GM21723 (cell line): ENCODE data around the gene PDIA4.
"Not testable (repeated sequence)": the region's sequence is repeated elsewhere in the genome, so short reads cannot be mapped to it uniquely, and the experiment has no call there.

Experiments
- ATAC-seq: cut with Tn5 transposase; IDR thresholded peaks from one replicate; pipeline ENCODE4 v1.9.1; 2021; ENCODE audit warnings: mild to moderate bottlenecking, moderate library complexity; ENCODE audit not compliant: unreplicated experiment

Gene PDIA4

DNA sequence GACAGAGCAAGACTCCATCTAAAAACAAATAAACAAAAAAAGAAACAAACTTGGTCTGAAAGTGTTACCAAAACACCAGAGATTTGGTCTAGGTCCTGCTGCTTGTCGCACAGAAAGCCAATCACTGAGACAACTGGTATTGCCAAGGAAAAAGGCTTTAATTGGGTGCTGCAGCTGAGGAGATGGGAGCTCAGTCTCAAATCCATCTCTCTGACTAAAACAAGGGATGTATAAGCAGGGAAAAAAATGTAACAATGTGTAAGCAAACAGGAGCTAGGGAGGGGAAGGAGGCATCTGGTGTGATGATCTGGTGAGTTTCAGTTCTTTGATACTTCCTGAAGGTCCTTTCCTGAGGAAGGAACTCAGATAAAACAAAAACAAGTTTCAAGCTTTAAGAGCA is 8.4 kb upstream of the PDIA4 start:
- no peak for ATAC-seq

GRCh38 chr7:149031353-149031910 is 3.1 kb upstream of the PDIA4 start:
- no peak for ATAC-seq

DNA sequence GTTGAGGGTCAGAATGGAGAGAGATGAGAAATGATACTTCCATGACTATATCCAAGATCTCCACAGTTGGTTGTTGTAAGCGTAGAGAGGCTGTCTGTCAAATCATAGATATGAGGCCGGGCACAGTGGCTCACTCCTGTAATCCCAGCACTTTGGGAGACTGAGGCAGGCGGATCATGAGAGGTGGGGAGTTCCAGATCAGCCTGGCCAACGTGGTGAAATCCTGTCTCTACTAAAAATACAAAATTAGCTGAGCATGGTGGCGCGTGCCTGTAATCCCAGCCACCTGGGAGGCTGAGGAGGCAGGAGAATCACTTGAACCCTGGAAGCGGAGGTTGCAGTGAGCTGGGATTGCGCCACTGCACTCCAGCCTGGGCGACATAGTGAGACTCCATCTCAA is 2.1 kb upstream of the PDIA4 start:
- not testable (repeated sequence) for ATAC-seq

DNA sequence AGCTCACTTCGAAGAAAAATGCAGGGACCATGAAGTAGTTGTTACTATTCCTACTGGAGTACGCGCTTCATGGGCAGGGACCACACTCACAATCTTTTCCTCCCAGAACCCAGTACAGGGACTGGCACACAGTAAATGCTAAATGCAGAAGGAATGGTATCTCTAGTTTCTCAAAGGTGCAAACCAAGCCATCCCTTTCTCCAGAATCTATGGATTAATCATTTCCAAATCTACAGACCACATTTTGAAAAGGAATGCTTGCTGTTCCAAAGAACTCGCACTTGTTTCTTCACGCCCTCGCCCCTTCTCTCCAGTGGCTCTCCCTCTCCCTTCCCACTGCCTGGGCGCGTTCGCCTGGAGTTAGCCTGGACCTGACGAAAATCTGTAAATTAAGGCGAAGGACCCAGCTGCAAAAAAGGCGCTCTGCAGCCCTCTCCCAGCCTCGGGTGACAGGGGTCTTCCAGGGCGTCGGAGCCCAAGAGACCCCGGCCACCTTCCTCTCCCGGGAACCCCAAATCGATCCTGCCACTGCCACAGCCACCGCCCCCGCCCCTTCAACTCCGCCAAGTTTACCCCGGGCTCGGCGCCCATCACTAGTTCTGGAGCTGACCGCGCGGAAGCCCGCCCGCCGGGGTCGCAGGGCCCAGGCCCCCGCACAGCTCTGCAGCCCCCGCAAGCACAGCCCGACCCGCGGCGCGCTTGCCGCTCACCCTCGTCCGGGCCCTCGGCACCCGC is 527 bp downstream of the PDIA4 start:
- no peak for ATAC-seq

DNA sequence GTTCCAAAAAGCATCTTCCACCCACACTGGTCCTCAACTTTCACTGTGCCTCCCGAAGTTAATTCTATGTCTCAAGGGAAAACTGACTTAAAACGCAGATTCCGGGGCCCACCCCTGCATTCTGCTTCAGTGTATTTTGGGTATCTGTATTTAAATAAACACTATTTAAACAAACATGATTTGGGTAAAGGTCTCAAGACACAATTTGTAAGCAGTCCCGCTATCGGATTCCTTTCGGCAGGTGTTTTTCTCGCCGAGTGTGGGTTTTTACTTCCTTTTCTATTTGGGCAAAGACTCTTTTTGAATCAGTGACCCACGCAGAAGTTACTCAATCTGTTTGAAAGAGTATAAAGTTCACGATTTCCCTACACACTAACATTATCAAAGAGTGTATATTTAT is 1.2 kb downstream of the PDIA4 start:
- ATAC-seq = no peak

- ATAC-seq = no peak
These were observed 4.6 kb downstream of the PDIA4 start for GRCh38 chr7:149023662-149024061.

DNA sequence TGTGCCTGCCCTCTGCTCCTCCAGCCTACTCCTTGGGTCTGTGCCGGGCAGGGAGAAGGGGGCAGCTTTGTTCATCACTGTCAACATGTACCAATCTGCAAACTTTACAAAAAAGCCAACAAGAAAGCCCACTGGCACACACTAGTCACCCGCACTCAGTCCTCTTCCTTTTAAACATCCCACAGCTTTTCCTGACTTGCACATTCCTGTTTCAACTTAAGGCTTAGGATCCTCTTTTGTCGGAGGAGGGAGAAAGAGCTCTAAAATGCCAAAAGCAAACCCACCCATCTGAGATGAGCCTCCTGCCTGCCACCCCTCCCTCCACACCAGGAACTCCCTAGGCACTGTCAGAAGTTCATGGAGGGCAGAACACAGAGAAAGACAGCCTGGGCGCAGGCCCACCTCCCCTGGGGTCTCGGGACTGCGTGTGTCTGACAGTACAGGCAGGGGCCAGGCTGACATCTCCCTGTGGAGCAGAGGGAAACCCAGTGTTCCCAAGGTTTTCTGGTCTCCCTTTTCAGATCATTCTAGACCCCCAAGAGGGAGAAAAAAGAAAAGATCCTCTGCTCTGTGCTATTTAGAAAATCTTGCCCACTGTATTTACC is 5.4 kb downstream of the PDIA4 start:
- no peak for ATAC-seq

GRCh38 chr7:149021725-149022062 is 6.6 kb downstream of the PDIA4 start:
- ATAC-seq = peak; percentile 30

DNA sequence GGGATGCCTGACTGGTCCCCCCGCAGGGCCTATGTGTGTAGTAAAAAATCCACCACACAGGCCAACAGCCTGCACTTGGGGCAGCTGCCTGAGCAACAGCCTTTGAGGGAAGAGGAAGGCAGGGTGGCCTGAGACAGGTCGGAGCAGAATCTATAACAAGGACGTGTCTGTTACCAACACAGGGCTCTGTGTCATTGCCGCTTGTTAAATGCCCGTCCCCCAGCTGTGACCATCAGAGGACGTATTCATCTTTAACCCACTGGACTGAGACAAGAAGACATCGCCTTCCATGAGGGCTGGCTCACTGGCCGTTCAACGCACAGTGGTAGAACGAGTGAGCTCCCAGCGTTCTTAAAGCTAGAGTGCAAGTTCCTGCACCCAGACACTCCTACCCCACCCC is 7.8 kb downstream of the PDIA4 start:
- no peak for ATAC-seq

GRCh38 chr7:149016876-149017275 is 11.4 kb downstream of the PDIA4 start:
- ATAC-seq = no peak

GRCh38 chr7:149014309-149014708 is 14.0 kb downstream of the PDIA4 start:
- ATAC-seq = no peak

DNA sequence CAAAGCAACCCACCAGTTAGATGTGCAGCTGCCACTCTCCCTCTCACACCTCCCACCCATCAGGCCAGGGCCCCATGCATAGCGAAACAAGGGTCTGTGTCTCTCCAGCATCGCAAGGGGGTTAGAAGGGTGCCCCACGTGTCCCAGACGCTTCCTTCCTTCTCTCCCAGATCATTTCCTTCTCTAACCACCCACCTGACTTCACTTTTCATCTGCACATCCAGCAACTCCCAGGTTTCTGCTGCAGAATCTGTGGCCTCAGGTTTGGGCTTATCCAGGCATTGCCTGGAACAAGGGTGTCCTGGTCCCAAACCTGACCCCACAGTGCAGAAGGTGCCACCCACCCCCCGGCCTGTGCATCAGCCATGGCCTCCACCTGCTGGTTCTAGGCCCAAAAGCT is 14.4 kb downstream of the PDIA4 start:
- ATAC-seq = no peak

DNA sequence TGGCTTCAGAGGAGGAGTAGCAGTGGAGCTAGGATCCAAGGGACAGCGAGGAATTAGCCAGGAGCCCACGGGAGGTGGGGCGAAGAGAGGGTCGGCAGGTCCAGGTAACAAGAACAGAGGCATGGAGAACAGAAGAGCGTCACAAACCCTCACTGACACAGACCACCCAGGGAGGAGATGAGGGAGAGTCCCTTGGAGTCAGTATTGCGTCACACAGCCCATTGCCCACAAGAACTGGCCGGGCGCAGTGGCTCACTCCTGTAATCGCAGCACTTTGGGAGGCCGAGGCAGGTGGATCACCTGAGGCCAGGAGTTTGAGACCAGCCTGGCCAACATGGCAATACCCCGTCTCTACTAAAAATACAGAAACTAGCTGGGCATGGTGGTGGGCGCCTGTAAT is 15.6 kb downstream of the PDIA4 start:
- not testable (repeated sequence) for ATAC-seq

DNA sequence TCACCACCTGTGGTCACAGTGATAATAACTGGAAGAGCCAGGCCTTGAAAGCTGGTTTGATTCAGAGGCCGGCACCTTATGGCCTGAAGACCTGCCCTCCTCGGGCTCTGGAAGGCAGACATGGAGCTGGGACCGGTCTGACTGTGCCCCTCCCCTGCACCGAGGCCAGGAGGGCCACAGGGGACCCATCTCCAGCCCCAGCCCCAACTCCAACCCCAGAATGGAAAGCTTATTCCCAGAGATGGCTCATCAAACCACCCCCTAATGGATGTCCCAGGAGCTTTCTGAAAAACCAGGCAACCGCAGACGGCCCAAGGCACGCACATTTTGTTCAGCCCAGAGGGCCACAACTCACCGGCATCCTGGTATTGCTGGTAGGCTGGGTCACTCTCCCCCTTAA is 16.8 kb downstream of the PDIA4 start:
- ATAC-seq = no peak

- ATAC-seq = no peak
These were observed 17.9 kb downstream of the PDIA4 start for GRCh38 chr7:149010451-149010850.

DNA sequence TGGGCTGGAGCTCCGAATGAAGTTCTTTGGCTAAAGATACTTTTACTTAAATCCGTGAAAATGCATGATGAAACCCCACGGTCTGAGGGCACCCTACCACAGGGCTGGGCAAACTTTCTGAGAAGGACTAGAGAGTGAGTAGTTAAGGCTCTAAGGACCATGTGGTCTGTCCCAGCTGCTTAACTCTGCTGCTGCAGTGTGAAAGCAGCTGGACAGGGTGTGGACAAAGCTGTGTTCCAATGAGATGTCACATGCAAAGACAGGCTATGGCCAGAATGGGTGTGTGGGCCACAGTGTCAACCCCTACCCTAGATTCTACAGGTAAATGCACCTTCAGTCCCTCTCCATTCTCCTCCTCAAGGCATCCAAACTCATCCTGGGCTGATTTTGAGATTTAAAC is 18.8 kb downstream of the PDIA4 start:
- ATAC-seq = no peak

GRCh38 chr7:149007611-149008010 is 20.7 kb downstream of the PDIA4 start:
- ATAC-seq = no peak

- ATAC-seq = no peak
These were observed 21.2 kb downstream of the PDIA4 start for GRCh38 chr7:149007146-149007545.

GRCh38 chr7:149006345-149006725 is 22.0 kb downstream of the PDIA4 start:
- no peak for ATAC-seq

- ATAC-seq = peak; percentile 69
These were observed 22.6 kb downstream of the PDIA4 start for GRCh38 chr7:149005427-149006344.
